Stomach (tissue), 4 donors: ENCODE data around the gene DCAF6.

ENCODE experiments used
- CTCF ChIP-seq, 7 experiments: fragments of 450-650 bp in 4 of 7; fragments of 200-600 bp in 3 of 7; sonication (generic) in 3 of 7; IDR thresholded peaks; one replicate each; pipeline ENCODE4 v1.5.1; 2016 to 2019; ENCODE audit warnings: antibody characterized with exemption in 7 of 7, control low read depth in 2 of 7, mild to moderate bottlenecking in 1 of 7
- EP300 ChIP-seq: sonication (generic); formaldehyde crosslinking; IDR thresholded peaks from one replicate; pipeline ENCODE4 v1.6.1; 2017; ENCODE audit warnings: antibody characterized with exemption
- POLR2A ChIP-seq, 4 donors: fragments of 450-650 bp; IDR thresholded peaks; one replicate each; pipeline ENCODE4 v1.6.1; 2016; ENCODE audit warnings: antibody characterized with exemption in 4 of 4, control low read depth in 2 of 4, mild to moderate bottlenecking in 1 of 4, moderate library complexity in 1 of 4
- POLR2AphosphoS5 ChIP-seq, 3 donors: sonication (generic); formaldehyde crosslinking; IDR thresholded peaks; one replicate each; pipeline ENCODE4 v1.6.1; 2016; ENCODE audit warnings: antibody characterized with exemption in 3 of 3

- no peak for TF ChIP-seq CTCF (IDR thresholded peaks at IDR 0.05)
- TF ChIP-seq POLR2A (IDR thresholded peaks at IDR 0.05), result no peak
- TF ChIP-seq POLR2AphosphoS5 (IDR thresholded peaks at IDR 0.05), result no peak
- TF ChIP-seq EP300, result no peak
Observed at GRCh38 chr1:167943541-167943940, 7.1 kb downstream of the DCAF6 start.
